HG03460 (cell line): Measurements from ENCODE around the gene BMAL1.
"Not testable (repeated sequence)": the region's sequence is repeated elsewhere in the genome, so short reads cannot be mapped to it uniquely, and the experiment has no call there.

Experiments used
- ATAC-seq: cut with Tn5 transposase; IDR thresholded peaks from one replicate; pipeline ENCODE4 v1.9.1; 2021; ENCODE audit not compliant: unreplicated experiment

Gene BMAL1

DNA sequence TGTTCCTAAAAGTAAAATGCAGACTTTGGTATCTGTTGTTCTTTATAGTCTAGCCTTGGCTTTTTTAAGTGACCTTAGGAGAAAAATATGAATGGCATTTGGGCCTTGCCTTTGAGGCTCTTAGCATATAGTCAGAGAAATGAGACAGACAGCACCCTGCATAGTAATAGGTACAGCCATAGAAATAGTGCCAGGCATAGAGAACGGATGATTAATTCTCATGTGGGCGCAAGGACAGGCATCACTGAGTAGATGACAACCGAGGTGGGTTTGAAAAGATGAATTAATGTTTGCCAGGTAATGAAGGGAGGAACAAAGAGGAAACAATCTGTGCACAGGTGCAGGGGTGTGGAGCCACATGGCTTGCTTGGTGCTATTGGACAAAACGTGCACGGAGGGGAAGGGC lies 90.5 kb downstream of the BMAL1 start:
- ATAC-seq, result no peak

DNA sequence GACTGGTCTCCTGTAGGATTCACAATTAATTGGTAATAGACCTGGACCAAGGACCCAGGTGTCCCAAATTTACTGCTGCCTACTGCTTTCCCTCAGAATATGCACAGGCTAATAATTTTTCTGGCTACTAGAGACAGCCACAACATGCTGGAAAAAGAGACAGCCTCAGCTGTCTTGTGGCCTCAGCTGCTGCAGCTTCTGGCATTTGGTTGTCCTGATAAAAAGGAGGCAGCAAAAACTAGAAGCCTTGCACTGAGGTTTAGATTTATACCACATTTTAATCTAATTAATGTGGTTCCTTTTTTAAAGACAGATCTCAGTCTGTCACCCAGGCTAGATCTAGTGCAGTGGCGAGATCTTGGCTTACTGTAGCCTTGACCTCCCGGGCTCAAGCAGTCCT lies 95.6 kb downstream of the BMAL1 start:
- no peak for ATAC-seq

DNA sequence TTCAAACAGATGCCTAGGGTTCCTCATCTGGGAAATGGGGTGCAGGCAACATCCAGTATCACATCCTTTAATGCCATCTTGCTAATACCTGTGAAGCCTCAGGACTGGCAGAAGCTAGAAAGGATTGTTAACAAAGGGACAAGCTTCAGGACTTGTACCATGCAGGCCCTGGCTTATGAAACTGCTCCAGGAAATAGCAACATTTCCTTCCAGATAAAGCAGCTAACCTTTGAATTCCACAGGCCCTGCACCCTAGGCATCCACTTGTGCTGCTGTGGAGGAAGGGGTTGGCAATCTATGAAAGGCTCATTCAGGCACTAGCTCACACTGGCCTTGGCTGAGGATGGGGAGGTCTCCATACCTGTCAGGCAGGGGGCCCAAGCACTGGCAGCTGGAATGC lies 98.2 kb downstream of the BMAL1 start:
- no peak for ATAC-seq

DNA sequence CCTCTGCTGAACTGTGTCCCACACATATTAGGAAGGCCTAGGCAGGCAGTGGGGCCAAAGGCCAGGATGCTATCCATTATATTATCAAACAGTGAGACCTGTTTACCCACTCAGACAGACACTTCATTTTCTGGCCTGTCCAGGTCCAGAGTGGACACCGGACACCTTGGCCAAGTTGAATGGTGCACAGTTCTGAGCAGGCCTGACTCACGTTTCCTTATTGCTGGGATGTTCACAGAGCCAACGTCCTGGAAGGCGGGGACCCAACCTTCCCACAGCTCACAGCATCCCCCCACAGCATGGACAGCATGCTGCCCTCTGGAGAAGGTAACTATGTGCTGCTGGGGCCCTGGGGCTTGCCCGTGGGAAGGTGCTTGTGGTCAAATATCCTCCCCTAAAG lies 98.8 kb downstream of the BMAL1 start:
- ATAC-seq, result no peak

DNA sequence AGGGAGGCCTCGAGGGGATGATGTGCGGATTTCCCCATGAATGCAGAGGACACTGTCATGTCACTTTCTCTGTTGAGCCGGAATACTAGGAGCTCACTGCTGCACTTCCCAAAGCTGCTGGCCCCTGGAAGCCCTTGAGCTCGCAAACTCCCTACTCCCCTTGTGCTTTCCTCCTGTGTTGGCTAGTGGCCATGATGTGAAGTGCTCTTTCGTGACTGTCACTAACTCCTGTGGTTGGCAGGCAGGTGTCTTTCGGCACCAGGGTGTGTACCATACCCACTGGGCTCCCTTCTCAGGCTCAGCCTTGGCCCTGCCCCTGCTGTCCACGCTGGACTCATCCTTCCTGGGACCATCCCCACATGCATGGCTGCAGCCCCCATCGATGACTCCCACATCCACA lies 99.2 kb downstream of the BMAL1 start:
- ATAC-seq, result no peak

DNA sequence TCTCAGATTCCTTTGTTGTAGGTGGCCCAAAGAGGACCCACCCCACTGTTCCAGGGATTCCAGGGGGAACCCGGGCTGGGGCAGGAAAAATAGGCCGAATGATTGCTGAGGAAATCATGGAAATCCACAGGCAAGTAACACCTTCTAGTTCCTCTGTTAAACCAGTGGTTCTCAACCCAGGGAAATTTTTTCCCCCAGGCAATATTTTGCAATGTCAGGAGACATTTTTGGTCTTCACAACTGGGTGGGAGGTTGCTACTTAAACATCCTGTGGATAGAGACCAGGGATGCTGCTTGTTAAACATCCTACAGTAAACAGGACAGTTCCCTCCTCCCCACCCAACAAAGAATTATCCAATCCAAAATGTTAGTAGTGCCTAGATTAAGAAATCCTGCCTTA lies 100.7 kb downstream of the BMAL1 start:
- no peak for ATAC-seq

DNA sequence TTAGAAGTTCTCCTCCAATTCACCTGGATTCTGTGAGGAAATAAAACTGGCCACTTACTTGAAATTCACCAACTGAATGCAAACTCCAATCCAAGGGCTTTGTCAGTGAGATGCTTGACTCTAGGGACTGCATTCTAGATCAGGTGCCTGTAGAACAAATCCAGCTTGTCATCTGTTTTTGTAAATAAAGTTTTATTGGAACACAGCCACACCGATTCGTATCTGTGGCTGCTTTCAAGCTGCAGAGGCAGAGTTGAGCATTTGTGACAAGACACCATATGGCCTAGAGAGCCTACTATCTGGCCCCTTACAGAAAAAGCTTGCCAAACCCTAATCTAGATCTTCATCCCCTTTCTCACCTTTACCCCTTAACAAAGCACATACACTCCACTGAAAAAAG lies 103.1 kb downstream of the BMAL1 start:
- ATAC-seq, result no peak

DNA sequence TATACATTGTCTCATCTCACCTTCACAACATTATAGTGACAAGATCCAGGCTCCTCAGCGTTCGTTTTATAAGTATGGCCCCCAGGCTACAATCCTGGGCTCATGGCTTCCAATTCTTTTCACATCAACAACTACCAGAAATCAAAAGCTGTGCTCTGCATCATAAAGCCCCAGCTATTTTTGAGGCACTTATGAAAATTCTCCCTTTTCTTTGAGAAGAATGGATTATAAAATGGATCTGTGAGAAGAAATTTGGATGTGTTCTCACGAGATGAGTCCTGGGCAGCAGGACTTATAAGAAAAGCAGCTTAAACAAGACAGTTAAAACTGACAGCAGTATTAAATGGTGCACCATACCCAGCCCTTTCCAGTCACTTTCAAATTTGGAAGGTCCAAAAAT lies 105.2 kb downstream of the BMAL1 start:
- ATAC-seq, result no peak

DNA sequence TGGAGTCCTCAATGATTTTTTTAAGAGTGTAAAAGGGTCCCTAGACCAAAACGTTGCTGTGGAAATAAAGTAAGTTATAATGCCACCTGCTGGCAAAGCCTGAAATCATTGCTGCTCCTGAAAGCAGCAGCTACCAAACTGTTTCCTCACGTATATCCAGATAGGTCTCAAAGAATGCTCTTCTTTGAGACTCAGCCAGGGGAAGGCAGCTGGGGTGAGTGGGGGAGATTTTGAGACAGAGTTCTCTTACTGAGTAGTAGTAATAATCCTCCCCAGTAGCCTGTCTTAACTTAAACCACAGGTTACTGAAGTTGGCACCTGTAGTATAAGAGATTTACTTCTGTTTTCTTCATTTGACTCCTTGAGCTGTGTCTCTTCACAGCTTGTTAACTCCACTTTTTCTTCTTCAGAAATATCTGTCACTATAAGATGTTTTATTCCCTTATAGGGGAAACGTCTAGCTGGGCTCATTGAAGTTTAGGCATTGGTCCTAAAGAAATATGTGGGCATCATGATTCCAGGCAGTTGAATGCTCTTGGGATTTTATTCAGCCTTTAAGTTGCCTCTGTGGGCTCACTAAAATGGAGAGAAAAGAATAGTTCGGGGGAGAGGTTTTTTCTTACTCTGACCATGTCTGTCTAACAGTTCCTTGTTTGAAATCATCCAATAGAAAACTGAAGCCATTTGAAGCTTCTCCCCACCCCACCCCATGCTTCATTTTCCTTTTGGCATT lies 107.5 kb downstream of the BMAL1 start:
- no peak for ATAC-seq

DNA sequence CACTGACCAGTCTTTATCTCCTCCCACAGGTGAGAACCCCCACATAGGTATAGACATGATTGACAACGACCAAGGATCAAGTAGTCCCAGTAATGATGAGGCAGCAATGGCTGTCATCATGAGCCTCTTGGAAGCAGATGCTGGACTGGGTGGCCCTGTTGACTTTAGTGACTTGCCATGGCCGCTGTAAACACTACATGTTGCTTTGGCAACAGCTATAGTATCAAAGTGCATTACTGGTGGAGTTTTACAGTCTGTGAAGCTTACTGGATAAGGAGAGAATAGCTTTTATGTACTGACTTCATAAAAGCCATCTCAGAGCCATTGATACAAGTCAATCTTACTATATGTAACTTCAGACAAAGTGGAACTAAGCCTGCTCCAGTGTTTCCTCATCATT lies 109.0 kb downstream of the BMAL1 start:
- no peak for ATAC-seq

DNA sequence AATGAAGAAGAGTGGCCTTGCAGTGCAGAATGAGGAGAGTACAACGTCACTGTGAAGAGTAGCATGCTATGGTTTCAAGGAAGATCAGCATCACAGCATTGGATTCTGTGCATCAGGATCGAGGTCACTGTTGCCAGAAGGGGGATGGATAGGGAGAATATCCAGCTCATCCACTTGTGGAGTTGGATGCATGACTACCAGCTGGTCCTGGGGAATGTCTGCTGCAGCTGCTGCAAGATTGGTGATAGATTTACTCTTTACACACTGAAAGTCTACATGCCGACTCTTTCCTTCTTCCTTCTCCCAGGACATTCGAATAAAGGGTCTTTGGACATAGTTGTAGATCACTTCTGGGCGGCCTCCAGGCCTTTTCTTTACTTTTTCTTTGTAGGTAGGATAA lies 111.2 kb downstream of the BMAL1 start:
- ATAC-seq, result no peak

DNA sequence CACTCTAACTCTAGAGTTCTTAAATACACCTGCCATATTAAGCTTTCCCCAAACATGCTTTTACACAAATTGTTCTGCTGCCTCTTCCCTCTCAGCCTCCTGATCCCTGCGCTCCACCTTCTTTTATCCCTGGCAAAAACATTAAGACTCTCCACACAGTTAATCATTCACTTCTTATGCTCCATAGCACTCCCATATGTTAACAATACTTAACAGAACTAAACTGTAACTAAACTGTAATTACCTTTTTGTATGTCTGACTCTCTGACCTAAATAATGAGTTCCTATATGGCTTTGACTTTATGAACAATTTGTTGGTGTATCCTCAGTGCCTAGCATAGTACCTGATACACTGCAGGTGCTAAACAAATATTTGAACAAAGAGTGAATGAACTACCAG lies 113.6 kb downstream of the BMAL1 start:
- no peak for ATAC-seq

DNA sequence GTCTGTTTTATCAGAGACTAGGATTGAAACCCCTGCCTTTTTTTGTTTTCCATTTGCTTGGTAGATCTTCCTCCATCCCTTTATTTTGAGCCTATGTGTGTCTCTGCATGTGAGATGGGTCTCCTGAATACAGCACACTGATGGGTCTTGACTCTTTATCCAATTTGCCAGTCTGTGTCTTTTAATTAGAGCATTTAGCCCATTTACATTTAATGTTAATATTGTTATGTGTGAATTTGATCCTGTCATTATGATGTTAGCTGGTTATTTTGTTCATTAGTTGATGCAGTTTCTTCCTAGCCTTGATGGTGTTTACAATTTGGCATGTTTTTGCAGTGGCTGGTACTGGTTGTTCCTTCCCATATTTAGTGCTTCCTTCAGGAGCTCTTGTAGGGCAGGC lies 120.7 kb downstream of the BMAL1 start:
- not testable (repeated sequence) for ATAC-seq

DNA sequence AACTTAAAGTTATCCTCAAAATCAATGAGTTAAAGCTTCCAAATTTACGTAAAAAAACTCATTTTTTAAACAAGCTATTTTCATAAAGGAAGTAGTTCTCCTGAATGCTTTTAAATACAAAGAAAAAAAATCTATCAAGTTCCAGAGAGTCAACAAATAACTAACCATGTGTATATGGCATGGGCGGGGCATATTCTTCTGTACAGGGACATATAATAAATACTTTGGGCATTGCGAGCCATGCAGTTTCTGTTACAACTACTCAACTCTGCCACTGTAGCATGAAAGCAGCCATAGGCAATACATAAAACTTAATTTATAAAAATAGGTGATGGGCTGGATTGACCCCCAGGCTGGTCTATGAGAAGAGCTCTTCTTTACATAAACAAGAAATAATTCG lies 127.6 kb downstream of the BMAL1 start:
- no peak for ATAC-seq

DNA sequence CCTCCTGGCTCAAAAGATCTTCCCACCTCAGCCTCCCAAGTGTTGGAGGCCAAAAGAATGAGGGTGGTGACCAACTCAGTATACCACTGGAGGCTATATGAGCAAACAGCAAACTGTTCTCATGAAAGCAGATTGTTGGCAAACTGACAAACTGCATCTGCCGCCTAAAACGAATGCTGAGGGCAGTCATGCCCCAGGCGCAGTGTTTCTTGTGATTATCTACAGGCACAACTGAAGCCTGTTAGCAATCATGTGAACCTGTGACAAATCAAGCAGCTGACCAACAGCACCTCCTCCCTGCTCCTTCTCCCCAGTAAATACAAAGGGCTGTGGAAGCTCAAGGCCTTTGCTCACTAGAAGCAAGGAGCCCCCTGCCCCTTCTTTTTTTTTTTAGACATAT lies 137.6 kb downstream of the BMAL1 start:
- ATAC-seq, result no peak

DNA sequence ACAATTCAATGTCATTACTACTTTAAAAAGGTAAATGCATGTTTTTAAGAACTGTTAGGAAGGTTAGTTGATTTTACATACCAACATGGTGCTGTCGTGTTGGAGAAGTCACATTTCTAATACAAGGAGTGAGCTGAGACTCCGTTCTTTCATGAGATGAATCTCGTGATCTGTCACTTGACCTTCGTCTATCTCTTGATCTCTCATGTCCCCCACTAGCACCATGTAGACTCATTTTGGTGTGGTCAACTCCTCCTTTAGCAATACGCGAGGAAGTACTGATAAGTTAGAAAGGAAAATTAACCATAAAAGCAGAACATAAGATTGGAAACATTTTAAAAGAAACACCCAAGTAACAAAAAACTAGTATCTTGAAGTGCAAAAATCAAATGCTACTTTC lies 144.0 kb downstream of the BMAL1 start:
- no peak for ATAC-seq

DNA sequence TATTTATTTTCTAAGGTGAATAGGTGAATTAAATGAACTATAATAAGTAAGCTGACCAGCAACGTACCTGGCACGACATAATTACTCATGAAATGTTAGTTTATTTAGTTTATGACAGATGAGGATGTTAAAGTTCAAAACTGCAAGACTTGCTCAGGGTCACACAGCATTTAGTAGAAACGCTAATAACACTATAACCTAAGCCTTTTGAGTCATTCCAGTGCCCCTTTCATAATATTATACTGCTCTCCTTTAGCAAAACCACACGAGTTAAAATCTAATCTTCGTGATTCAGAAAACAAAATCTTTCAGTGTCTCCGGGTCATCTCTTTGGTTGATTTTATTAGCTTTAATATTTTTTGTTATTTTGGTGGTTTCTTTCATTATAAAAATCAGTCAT lies 145.8 kb downstream of the BMAL1 start:
- ATAC-seq, result no peak

DNA sequence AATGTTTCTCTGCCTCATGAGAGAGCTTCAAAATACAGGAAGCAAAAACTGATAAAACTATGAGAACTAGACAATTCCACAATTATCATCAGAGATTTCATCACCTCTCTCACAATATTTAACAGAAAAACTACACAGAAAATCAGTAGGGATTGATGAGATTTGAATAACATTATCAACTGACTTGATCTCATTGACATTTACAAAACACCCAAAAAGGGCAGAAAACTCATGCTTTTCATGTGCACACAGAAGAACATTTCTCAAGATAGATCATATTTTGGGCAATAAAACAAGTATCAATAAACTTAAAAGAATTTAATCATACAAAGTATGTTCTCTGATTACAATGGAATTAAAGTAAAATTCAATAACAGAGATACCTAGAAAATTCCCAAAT lies 149.8 kb downstream of the BMAL1 start:
- ATAC-seq, result no peak

DNA sequence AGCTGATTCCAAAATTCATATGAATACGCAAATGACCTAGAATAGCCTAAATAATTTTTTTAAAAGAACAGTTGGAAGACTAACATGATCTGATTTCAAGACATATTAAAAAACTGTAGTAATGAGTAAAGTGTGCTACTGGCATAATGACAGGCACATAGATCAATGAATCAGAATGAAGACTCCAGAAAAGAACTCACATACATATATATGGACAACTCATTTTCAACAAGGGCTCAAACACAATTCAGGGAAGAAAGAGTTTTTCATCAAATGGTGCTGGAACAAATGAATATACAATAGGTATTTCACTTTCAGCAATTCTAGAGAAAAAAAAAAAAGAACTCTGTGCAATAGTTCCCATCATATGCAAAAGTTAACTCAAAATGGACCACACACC lies 151.7 kb downstream of the BMAL1 start:
- no peak for ATAC-seq

DNA sequence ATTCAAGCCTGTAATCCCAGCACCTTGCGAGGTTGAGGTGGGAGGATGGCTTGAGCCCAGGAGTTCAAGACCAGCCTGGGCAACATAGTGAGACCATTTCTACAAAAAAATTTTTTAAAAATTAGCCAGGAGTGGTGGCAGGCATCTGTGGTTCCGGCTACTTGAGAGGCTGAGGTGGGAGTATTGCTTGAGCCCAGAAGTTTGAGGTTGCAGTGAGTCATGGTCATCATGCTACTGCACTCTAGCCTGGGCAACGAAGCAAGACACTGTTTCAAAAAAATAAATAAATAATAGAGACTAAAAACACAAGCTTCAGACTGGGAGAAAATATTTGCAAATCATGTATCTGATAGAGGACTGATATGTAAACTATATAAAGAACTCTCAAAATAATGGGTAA lies 152.2 kb downstream of the BMAL1 start:
- ATAC-seq, result no peak

DNA sequence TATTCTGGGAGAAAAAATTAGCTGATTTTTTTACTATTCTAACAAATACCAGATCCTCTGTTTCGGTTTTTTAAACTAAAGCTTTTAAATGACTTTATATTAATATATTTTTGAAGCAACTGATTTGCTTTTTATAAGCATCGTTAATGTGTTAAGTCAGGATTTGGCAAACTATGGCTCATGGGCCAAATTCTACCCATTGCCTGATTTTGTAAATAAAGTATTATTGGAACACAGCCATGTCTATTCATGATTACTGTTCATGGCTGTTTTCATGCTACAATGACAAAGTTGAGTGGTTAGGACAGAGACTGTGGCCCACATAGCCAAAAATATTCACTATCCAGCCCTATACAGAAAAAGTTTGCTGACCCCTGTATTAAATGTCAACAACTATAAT lies 155.8 kb downstream of the BMAL1 start:
- ATAC-seq, result no peak

DNA sequence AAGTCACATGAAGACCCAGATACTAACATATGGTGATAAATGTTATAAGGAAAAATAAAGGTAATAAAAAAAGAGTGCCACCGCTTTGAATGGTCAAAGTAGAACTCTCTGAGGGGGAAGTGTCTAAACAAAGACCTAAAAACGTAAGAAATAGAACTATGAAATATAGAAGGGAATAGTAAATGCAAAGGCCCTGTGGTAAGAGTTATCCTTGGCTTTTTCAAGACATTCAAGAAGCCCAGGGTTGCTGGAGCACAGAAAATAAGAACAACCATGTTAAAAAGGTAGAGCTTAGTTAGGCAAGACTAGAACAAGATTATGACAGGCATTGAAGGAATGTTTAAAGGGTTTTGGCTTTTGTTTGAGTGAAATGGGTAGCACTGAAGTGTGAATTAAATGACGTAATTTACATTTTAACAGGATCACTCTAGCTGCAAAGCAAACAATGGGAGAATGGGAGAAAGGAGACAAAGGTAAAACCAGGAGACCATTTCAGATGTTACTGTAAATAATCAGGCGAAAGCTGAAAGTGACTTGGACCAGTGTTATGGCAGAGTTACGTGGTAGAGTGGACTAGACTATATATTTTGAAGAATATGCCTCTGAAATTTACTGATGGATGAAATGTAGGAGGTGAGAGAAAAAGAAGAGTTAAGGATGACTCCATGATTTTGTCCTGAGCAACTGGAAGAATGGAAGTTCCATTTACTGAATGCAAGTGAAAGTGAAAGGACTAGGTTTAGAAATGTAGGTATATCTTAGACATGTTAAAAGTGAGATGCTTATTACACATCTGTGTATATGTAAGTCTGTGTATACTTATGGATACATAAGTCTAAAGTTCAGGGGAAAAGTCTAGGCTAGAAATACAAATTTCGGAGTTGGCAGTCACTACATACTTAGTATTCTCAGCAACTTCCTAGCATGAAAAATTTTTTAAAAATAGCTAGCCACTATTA lies 156.9 kb downstream of the BMAL1 start:
- ATAC-seq, result no peak
